HG02798 (cell line): Measurements from ENCODE around the gene ANAPC13.

Source experiments
- ATAC-seq: cut with Tn5 transposase; IDR thresholded peaks from one replicate; pipeline ENCODE4 v1.9.1; 2021; ENCODE audit warnings: mild to moderate bottlenecking; ENCODE audit not compliant: unreplicated experiment, poor library complexity

ANAPC13 gene

GRCh38 chr3:134485718-134486576 is at the start of gene ANAPC13, which contains the start of gene CEP63:
TSS of gene ANAPC13 (minus strand) at chr3:134485985. CDS start at chr3:134482904, 3,081 bp downstream.
TSS of gene CEP63 (plus strand) at chr3:134486057. CDS start at chr3:134495321, 9,264 bp downstream.
- ATAC-seq: peak; percentile 89

- no peak for ATAC-seq
These were observed 49.6 kb upstream of the ANAPC13 start for GRCh38 chr3:134535186-134535970.

- ATAC-seq: no peak
These were observed 47.7 kb upstream of the ANAPC13 start for GRCh38 chr3:134533493-134533892.

- ATAC-seq: no peak
These were observed 41.9 kb upstream of the ANAPC13 start for GRCh38 chr3:134527538-134528186.

- ATAC-seq: no peak
These were observed 41.3 kb upstream of the ANAPC13 start for GRCh38 chr3:134527037-134527436.

DNA sequence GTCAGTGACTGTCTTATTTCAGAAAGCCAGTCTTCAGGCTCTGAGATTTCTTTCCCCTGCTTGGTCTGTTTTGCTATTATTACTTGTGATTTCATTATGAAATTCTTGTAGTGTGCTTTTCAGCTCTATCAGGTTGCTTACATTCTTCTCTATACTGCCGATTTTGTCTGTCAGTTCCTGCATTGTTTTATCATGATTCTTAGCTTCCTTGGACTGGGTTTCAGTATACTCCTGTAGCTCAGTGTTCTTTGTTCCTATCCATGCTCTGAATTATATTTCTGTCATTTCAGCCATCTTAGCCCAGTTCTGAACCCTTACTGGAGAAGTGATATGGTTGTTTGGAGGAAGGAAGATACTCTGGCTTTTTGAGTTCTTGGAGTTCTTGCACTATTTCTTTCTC is 40.5 kb upstream of the ANAPC13 start:
- ATAC-seq: no peak

GRCh38 chr3:134525293-134525692 is 39.5 kb upstream of the ANAPC13 start:
- ATAC-seq: no peak

DNA sequence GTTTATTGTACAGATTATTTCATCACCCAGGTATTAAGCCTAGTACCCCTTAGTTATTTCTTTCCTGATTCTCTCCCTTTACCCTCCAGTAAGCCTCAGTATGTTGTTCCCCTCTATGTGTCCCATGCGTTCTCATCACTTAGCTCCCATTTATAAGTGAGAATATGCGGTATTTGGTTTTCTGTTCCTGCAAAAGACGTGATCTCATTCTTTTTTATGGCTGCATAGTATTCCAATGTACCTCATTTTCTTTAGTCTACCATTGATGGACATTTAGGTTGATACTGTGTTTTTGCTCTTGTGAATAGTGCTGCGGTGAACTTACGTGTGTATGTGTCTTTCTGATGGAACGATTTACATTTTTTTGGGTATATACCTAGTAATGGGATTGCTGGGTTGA is 36.8 kb upstream of the ANAPC13 start:
- no peak for ATAC-seq

DNA sequence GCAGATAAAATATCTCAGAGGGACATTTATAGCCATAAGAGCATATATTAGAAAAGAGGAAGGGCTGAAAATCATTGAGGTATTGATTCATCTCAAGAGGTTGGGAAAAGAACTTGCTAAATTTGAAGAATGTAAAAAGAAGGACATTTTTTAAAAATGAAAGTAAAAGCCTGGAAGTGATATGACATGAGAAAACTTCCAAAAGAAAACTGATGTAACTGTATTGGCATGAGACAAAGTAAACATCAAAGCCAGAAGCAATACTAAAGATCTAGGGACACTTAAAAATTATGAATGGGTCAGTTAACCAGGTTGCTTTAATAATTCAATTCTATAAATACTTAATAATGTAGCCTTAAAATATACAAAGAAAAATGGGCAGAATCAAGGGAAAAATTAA is 32.0 kb upstream of the ANAPC13 start:
- no peak for ATAC-seq

DNA sequence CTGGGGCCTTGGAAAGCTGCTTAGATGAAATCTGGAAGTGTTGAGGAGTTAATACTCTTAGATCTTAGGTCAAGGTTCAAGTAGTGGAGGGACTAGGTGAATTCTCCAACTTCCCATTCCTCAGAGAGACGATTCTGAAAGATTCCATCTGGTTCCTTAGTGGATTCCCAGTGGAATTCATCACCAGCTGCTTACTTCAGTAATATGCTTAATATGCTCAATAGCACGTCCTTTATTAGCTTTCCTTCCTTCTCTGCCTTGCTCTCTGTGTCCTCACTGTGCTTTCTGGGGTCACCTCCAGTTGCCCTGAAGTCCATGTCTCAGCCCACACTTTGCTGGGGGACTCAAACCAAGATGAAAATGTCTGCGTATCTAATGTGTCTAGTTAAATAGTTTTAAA is 31.1 kb upstream of the ANAPC13 start:
- ATAC-seq: no peak

GRCh38 chr3:134511500-134511899 is 25.7 kb upstream of the ANAPC13 start:
- ATAC-seq: no peak

DNA sequence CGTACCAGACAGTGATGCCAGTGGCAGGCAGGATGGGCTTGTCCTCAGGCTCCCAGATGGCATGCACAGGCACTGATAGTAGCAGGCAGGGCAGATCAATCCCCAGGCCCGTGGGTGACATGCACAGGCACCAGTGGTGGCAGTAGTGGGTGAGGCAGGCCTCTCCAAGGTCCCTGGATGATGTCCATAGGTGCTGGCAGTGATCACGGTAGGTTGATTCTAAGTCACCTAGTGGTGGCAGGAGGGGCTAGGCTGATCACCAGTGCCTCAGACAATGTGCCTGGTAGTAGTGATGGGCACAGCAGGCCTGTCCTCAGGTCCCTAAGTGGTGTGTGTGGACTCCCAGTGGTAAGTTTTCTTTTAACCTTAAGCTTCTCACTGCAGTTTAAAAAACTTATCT is 19.7 kb upstream of the ANAPC13 start:
- ATAC-seq: no peak

- ATAC-seq: no peak
These were observed 18.3 kb upstream of the ANAPC13 start for GRCh38 chr3:134504132-134504531.

- no peak for ATAC-seq
These were observed 17.5 kb upstream of the ANAPC13 start for GRCh38 chr3:134503266-134503665.

DNA sequence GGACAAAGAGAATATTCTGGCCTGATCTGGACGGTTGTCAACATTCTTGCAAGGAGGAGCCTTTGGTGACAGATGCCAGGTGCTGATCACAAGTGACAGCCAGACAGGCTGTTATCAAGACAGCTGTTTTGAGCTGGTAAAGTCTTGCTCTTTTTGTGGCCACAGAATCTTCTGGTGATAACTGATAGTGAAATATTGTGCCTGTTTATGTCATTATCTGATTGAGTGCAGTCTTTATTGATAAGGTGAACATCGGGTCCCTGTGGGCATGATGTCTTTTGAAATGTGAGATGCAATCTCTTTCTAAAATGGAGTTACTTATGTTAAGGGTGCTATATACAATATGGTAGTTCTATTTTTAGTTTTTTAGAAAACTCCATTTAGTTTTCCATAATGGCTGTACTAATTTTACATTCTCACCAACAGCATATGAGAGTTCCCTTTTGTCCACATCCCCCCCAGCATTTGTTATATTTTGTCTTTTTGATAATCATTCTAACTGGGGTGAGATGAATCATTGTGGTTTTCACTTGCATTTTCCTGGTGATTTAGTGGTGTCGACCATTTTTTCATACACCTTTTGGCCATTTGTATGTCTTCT is 10.8 kb upstream of the ANAPC13 start:
- no peak for ATAC-seq

DNA sequence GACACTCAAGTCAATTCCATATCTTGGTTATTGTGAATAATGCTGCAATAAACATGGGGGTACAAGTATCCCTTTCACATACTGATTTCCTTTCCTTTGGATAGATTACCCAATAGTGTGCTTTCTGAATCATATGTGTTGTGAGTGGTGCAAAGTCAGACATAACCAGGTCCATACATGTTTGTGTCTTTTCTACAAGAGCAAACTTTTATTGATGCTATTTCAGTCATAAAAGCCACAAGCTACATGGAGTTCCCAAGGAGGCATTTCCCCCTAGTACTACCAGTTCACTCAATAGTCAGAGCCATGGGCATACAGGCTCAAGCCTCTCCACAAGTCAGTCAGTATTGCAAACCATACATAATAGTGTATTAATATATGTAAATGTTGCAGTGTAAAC is 10.2 kb upstream of the ANAPC13 start:
- no peak for ATAC-seq

DNA sequence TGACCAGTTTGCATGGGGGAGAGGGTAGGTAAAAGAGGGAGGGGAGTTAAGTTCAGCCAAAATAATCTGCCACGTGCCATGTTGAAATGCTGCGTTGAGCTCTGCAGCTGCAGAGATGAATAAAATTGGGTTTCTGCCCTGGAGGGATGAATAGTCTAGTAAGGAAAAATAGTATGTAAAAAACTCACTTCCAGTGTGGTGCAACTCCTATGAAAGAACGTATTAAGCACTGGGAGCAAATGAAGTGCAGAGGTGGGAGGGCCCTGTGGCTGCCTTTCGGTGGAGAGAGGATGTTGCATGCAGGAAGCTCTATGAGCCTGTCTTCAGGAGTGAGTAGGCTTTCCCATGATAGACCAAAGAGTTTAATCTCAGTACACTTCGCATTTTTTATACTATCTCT is 8.7 kb upstream of the ANAPC13 start:
- ATAC-seq: no peak

GRCh38 chr3:134487406-134487805 is 1.6 kb upstream of the ANAPC13 start:
- no peak for ATAC-seq

- no peak for ATAC-seq
These were observed 824 bp upstream of the ANAPC13 start for GRCh38 chr3:134486577-134487041.

- ATAC-seq: peak; percentile 14
These were observed 589 bp downstream of the ANAPC13 start for GRCh38 chr3:134485075-134485717.
